Right lobe of liver (tissue), 6 donors: ENCODE measurements around the gene ATXN1L. TPM values are rescaled to one million over a fixed set of nuclear protein-coding genes. Genes with fewer than 3 reads are reported as not detected.

Experiments
- ATAC-seq, 4 donors: fragments of 200-7000 bp; cut with Tn5 transposase; one replicate each; pipeline ENCODE4 v1.9.1; 2020; ENCODE audit warnings: mild to moderate bottlenecking in 4 of 4, moderate library complexity in 4 of 4
- DNase-seq, 3 donors: peaks; one replicate each; pipeline ENCODE4 v3.0.0-alpha.2; 2020
- H3K27ac ChIP-seq, 3 donors: fragments of 200-600 bp; one replicate each; pipeline ENCODE4 v1.8.0; 2022
- H3K27me3 ChIP-seq, 2 donors: fragments of 200-600 bp; one replicate each; pipeline ENCODE4 v1.8.0; 2022
- H3K36me3 ChIP-seq, 4 donors: fragments of 200-600 bp; sonication (generic) in 1 of 4; one replicate each; pipeline versions ENCODE4 v1.5.1 to v1.8.0; 2017 to 2022; ENCODE audit warnings: control low read depth in 1 of 4
- H3K4me1 ChIP-seq, 4 donors: fragments of 200-600 bp; sonication (generic) in 1 of 4; one replicate each; pipeline versions ENCODE4 v1.5.1 to v1.8.0; 2017 to 2022; ENCODE audit warnings: control low read depth in 1 of 4
- H3K4me3 ChIP-seq, 3 donors: fragments of 200-600 bp; one replicate each; pipeline ENCODE4 v1.8.0; 2022
- H3K9me3 ChIP-seq, 4 donors: fragments of 200-600 bp; sonication (generic) in 1 of 4; one replicate each; pipeline versions ENCODE4 v1.5.1 to v1.8.0; 2017 to 2022; ENCODE audit warnings: control low read depth in 1 of 4
- CTCF ChIP-seq, 4 donors: fragments of 200-600 bp in 3 of 4; fragments of 450-650 bp in 1 of 4; IDR thresholded peaks; one replicate each; pipeline versions ENCODE4 v1.5.1 to v1.8.0; 2016 to 2022; ENCODE audit warnings: antibody characterized with exemption in 4 of 4, mild to moderate bottlenecking in 2 of 4
- POLR2A ChIP-seq: fragments of 450-650 bp; IDR thresholded peaks from one replicate; pipeline ENCODE4 v1.6.1; 2017; ENCODE audit warnings: antibody characterized with exemption, mild to moderate bottlenecking
- WGBS: methylation state at CpG from one replicate; pipeline ENCODE4 v1.1.6; 2018; ENCODE audit warnings: low coverage, low lambda C conversion rate; ENCODE audit not compliant: insufficient coverage; ENCODE audit errors: missing lambda C conversion rate; 5-methylcytosine and 5-hydroxymethylcytosine counted together
- intact Hi-C, 2 donors: fragments of 100-400 bp; cut with DNase I; formaldehyde crosslinking; loops; one replicate each; pipeline versions ENCODE4 v1.11.2 to v1.14.1; 2022
- total RNA-seq, 6 experiments: library from RNA; depleted of rRNA in 2 of 6; stranded (reverse); fragments of >200 nt in 2 of 6; fragmentation: NEBNext Ultra II Directional in 3 of 6; extraction: Animal tissue kit (Norgen Biotek cat#: 25700) in 3 of 6; gene quantifications; one replicate each; pipeline versions ENCODE4 v1.1.0 to v1.2.4, GENCODE V29; 2016 to 2023
- donor health status: DM: no; HTN: yes; CAD: no.
- donor health status: DM: no; HTN: no; CAD: no.
- donor health status: DM: no; HTN: no; CAD: no.
- donor health status: DM: no; HTN: yes; CAD: no.
- donor health status: DM: no; HTN: yes; CAD: no.

Gene ATXN1L
- total RNA-seq, 6 experiments from 2014 or later: 9.2 to 11.9 (median 10.3) TPM

GRCh38 chr16:71843572-71843971 lies 2.2 kb upstream of the ATXN1L start:
- TF ChIP-seq POLR2A (no peak), CTCF (IDR thresholded peaks at IDR 0.05) (no peak)
- Histone ChIP-seq H3K4me3 (no peak overlapping the region), H3K9me3 (no peaks in the 10 kb centered on the region), H3K4me1 (peaks cover 0 to 13% (median 0%) of the 10 kb centered on the region in 4 donors), H3K27me3 (no peaks in the 10 kb centered on the region), H3K27ac (no peak overlapping the region), H3K36me3 (peaks cover 0 to 6% (median 0%) of the 10 kb centered on the region in 4 donors)
- no peak for ATAC-seq
- WGBS: 67% methylated on average over 2 of the region's 2 CpGs
- intact Hi-C loops: no loop called here
- no peak for DNase-seq

GRCh38 chr16:71846431-71846830 lies 655 bp downstream of the ATXN1L start:
- Histone ChIP-seq H3K27me3 (no peaks in the 10 kb centered on the region), H3K4me3 (peak overlapping the region; percentile 65 to 96 (median 79)), H3K4me1 (peaks cover 0 to 13% (median 0%) of the 10 kb centered on the region in 4 donors), H3K27ac (peak overlapping the region; percentile 81 to 90 (median 85)), H3K36me3 (peaks cover 0 to 33% (median 9%) of the 10 kb centered on the region in 4 donors), H3K9me3 (no peaks in the 10 kb centered on the region)
- DNase-seq: peak in 1 of 3 donors; percentile 46
- intact Hi-C loops: no loop called here
- peak in 2 of 4 donors; percentile 4 to 9 for ATAC-seq
- under 1% methylated on average over 18 of the region's 20 CpGs for WGBS
- TF ChIP-seq CTCF (IDR thresholded peaks at IDR 0.05) (no peak), POLR2A (no peak)

GRCh38 chr16:71847096-71847495 lies 1.3 kb downstream of the ATXN1L start:
- peaks cover 0 to 13% (median 0%) of the 10 kb centered on the region in 4 donors for H3K4me1 ChIP-seq
- peaks cover 0 to 36% (median 11%) of the 10 kb centered on the region in 4 donors for H3K36me3 ChIP-seq
- H3K4me3 ChIP-seq: peak overlapping the region in 2 of 3 donors; percentile 79 to 96
- no peaks in the 10 kb centered on the region for H3K9me3 ChIP-seq
- intact Hi-C loops: no loop called here
- DNase-seq: no peak
- TF ChIP-seq CTCF (IDR thresholded peaks at IDR 0.05): no peak
- no peak for TF ChIP-seq POLR2A
- 47% methylated on average over 3 of the region's 3 CpGs for WGBS
- ATAC-seq: no peak
- no peaks in the 10 kb centered on the region for H3K27me3 ChIP-seq
- peak overlapping the region in 1 of 3 donors; percentile 81 for H3K27ac ChIP-seq

- no peak for TF ChIP-seq POLR2A
- 85% methylated on average over 1 of the region's 6 CpGs for WGBS
- DNase-seq (no peak), ATAC-seq (no peak)
- peaks cover 0 to 13% (median 0%) of the 10 kb centered on the region in 4 donors for H3K4me1 ChIP-seq
- no peaks in the 10 kb centered on the region for H3K27me3 ChIP-seq
- H3K27ac ChIP-seq: no peak overlapping the region
- no peaks in the 10 kb centered on the region for H3K9me3 ChIP-seq
- intact Hi-C loops: no loop called here
- H3K4me3 ChIP-seq: no peak overlapping the region
- H3K36me3 ChIP-seq: peaks cover 0 to 36% (median 11%) of the 10 kb centered on the region in 4 donors
These were observed 2.8 kb downstream of the ATXN1L start for GRCh38 chr16:71848622-71849021.

GRCh38 chr16:71851746-71852145 lies 6.0 kb downstream of the ATXN1L start:
- peaks cover 0 to 9% (median 0%) of the 10 kb centered on the region in 4 donors for H3K4me1 ChIP-seq
- DNase-seq (no peak), ATAC-seq (no peak)
- intact Hi-C loops: no loop called here
- H3K9me3 ChIP-seq: no peaks in the 10 kb centered on the region
- no peaks in the 10 kb centered on the region for H3K27me3 ChIP-seq
- 92% methylated on average over 7 of the region's 8 CpGs for WGBS
- H3K27ac ChIP-seq: no peak overlapping the region
- H3K4me3 ChIP-seq: no peak overlapping the region
- H3K36me3 ChIP-seq: peaks cover 0 to 36% (median 11%) of the 10 kb centered on the region in 4 donors
- TF ChIP-seq POLR2A: no peak
- no peak for TF ChIP-seq CTCF (IDR thresholded peaks at IDR 0.05)
